GM23338 (cell line): Measurements from ENCODE around the gene NCK2. TPM values are rescaled to one million over a fixed set of nuclear protein-coding genes. Genes with fewer than 3 reads are reported as not detected.
A peak's percentile ranks its signal among the peaks of the same experiment; 100 is the strongest.

ENCODE experiments used
- ATAC-seq: fragments of 200-7000 bp; cut with Tn5 transposase; 3 replicates; pipeline ENCODE4 v1.9.1; 2020
- DNase-seq: peaks from one replicate; pipeline ENCODE4 v3.0.0-alpha.2; 2015; ENCODE audit warnings: low spot score
- H2AFZ ChIP-seq: fragments of 200-600 bp; sonication (generic); 2 replicates; pipeline ENCODE4 v1.8.0; 2016; ENCODE audit warnings: antibody characterized with exemption, mild to moderate bottlenecking, moderate library complexity
- H3F3A ChIP-seq: fragments of 200-600 bp; sonication (generic); replicated peaks from 2 replicates; pipeline ENCODE4 v1.8.0; 2017; ENCODE audit warnings: antibody characterized with exemption, mixed run types, low read depth
- H3K27ac ChIP-seq: fragments of 200-600 bp; sonication (generic); 2 replicates; pipeline ENCODE4 v1.6.1; 2016; ENCODE audit warnings: low read depth
- H3K27me3 ChIP-seq: fragments of 200-600 bp; sonication (generic); 2 replicates; pipeline ENCODE4 v1.8.0; 2016; ENCODE audit warnings: mild to moderate bottlenecking, mixed run types, moderate library complexity; ENCODE audit not compliant: insufficient read depth
- H3K36me3 ChIP-seq: fragments of 200-600 bp; sonication (generic); 2 replicates; pipeline ENCODE4 v1.8.0; 2016; ENCODE audit warnings: mild to moderate bottlenecking; ENCODE audit not compliant: insufficient read depth
- H3K4me1 ChIP-seq: fragments of 200-600 bp; sonication (generic); 2 replicates; pipeline ENCODE4 v1.8.0; 2016; ENCODE audit warnings: mild to moderate bottlenecking, moderate library complexity; ENCODE audit not compliant: insufficient read depth
- H3K4me2 ChIP-seq: fragments of 200-600 bp; sonication (generic); 2 replicates; pipeline ENCODE4 v1.7.1; 2017; ENCODE audit warnings: mixed run types
- H3K4me3 ChIP-seq: fragments of 200-600 bp; sonication (generic); 2 replicates; pipeline ENCODE4 v1.6.1; 2016; ENCODE audit warnings: mixed run types
- H3K79me2 ChIP-seq: fragments of 200-600 bp; sonication (generic); replicated peaks from 2 replicates; pipeline ENCODE4 v1.8.0; 2017; ENCODE audit warnings: mild to moderate bottlenecking; ENCODE audit not compliant: insufficient read depth
- H3K9me2 ChIP-seq: fragments of 200-600 bp; sonication (generic); 2 replicates; pipeline ENCODE4 v1.8.0; 2017; ENCODE audit not compliant: insufficient read depth
- H4K20me1 ChIP-seq: fragments of 200-600 bp; sonication (generic); replicated peaks from 2 replicates; pipeline ENCODE4 v1.8.0; 2017; ENCODE audit warnings: mild to moderate bottlenecking; ENCODE audit not compliant: insufficient read depth
- H3K27ac Mint-ChIP-seq: 2 replicates; pipeline ENCODE4 v1.8.0; 2020; ENCODE audit warnings: inconsistent platforms, mild to moderate bottlenecking, moderate library complexity, mixed read lengths
- H3K27me3 Mint-ChIP-seq: 3 replicates; pipeline ENCODE4 v1.8.0; 2022; ENCODE audit warnings: low read depth, mild to moderate bottlenecking, moderate library complexity, mixed read lengths, inconsistent platforms; ENCODE audit not compliant: insufficient read depth, poor library complexity
- H3K36me3 Mint-ChIP-seq: 3 replicates; pipeline ENCODE4 v1.8.0; 2021; ENCODE audit warnings: low read depth, mild to moderate bottlenecking, inconsistent platforms, moderate library complexity, mixed read lengths
- H3K4me1 Mint-ChIP-seq: 3 replicates; pipeline ENCODE4 v1.8.0; 2020; ENCODE audit warnings: mild to moderate bottlenecking, inconsistent platforms, mixed read lengths
- H3K4me3 Mint-ChIP-seq: 3 replicates; pipeline ENCODE4 v1.8.0; 2021; ENCODE audit warnings: moderate library complexity, mild to moderate bottlenecking, inconsistent platforms, mixed read lengths
- H3K9me3 Mint-ChIP-seq: 3 replicates; pipeline ENCODE4 v1.8.0; 2020; ENCODE audit warnings: moderate library complexity, mild to moderate bottlenecking, inconsistent platforms, mixed read lengths
- CREB1 ChIP-seq: fragments of 250-450 bp; sonication (Bioruptor Pico); IDR thresholded peaks from 2 replicates; pipeline ENCODE4 v1.5.0; 2020; ENCODE audit warnings: low read depth, mild to moderate bottlenecking, moderate library complexity
- EZH2phosphoT487 ChIP-seq: fragments of 200-600 bp; sonication (generic); IDR thresholded peaks from one replicate; pipeline ENCODE4 v1.8.1; 2018; ENCODE audit warnings: antibody characterized with exemption; ENCODE audit not compliant: unreplicated experiment
- POLR2AphosphoS5 ChIP-seq: IDR thresholded peaks from 2 replicates; pipeline ENCODE4 v1.6.1; 2016; ENCODE audit warnings: antibody characterized with exemption, low read depth
- STAT1 ChIP-seq: IDR thresholded peaks from one replicate; pipeline ENCODE4 v1.6.1; 2016; ENCODE audit warnings: antibody characterized with exemption; ENCODE audit not compliant: unreplicated experiment
- ZNF114 ChIP-seq: fragments of 250-450 bp; sonication (Bioruptor Pico); IDR thresholded peaks from 2 replicates; pipeline ENCODE4 v1.5.0; 2020; ENCODE audit warnings: mild to moderate bottlenecking, moderate library complexity
- ZNF331 ChIP-seq: fragments of 250-450 bp; sonication (Bioruptor Pico); IDR thresholded peaks from 2 replicates; pipeline ENCODE4 v1.5.0; 2020; ENCODE audit warnings: low read depth, mild to moderate bottlenecking, moderate library complexity
- polyA plus RNA-seq: library from polyadenylated mRNA; unstranded; fragments of >200 nt; fragmentation: Nextera tagmentation; extraction: Ambion mirVana; gene quantifications from 2 replicates; pipeline ENCODE4 v1.2.1, GENCODE V29; 2016
- total RNA-seq: library from RNA; depleted of rRNA; stranded (reverse); fragments of >200 nt; shearing (Covaris generic); gene quantifications from 2 replicates; pipeline ENCODE4 v1.2.3, GENCODE V29; 2014
- TF ChIP-seq, protein P1 (sequence below), 2 experiments: fragments of 200-600 bp in 1 of 2; sonication (generic) in 1 of 2; conservative IDR thresholded peaks; 2 replicates each; pipeline versions ENCODE4 v1.5.1 to v1.6.1; 2016 to 2017; ENCODE audit warnings: antibody characterized with exemption in 2 of 2, low read depth in 2 of 2, mild to moderate bottlenecking in 2 of 2, moderate library complexity in 1 of 2
- TF ChIP-seq, protein P2 (sequence below): IDR thresholded peaks from 2 replicates; pipeline ENCODE4 v1.6.1; 2016; ENCODE audit warnings: antibody characterized with exemption
- TF ChIP-seq, protein P3 (sequence below): IDR thresholded peaks from one replicate; pipeline ENCODE4 v1.6.1; 2018; ENCODE audit warnings: antibody characterized with exemption; ENCODE audit not compliant: unreplicated experiment

Gene NCK2
- total and polyA plus RNA-seq, 2 experiments from 2014 or later = 26.9 to 59.9 TPM

DNA sequence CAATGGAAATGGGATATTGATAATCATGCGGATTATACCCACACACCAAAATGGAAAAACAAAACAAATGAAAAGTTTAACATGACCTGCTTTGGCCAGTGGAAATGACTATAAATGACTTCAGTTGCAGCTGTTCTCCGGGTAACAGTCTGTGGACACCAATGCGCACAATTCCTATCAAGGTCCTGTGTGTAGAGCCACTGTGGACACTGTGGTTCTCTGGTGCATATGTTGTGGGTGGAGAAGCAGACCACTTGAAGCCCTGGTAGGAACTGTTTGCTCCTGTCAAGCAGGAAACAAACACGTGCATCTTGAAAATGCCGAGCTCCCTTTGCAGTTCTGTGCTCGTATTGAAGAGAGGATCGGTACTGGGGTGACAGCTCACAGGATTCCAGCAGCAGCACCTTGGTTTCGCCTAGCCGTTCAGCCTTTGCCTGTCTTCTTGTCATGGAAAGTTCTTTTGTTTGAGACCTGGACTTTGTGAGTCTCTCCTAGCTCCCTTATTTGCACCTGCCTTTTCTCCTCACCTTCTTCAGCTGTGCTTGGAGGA lies 32.9 kb downstream of the NCK2 start (continued):
- TF ChIP-seq ZNF331 (CRISPR knock-in tag) = no peak
- no peak for TF ChIP-seq STAT1
- no peak for TF ChIP-seq POLR2AphosphoS5
- no peak for TF ChIP-seq CREB1 (CRISPR knock-in tag)
- no peak for TF ChIP-seq ZNF114
- TF ChIP-seq EZH2phosphoT487 = no peak
- TF ChIP-seq, protein P1, sequence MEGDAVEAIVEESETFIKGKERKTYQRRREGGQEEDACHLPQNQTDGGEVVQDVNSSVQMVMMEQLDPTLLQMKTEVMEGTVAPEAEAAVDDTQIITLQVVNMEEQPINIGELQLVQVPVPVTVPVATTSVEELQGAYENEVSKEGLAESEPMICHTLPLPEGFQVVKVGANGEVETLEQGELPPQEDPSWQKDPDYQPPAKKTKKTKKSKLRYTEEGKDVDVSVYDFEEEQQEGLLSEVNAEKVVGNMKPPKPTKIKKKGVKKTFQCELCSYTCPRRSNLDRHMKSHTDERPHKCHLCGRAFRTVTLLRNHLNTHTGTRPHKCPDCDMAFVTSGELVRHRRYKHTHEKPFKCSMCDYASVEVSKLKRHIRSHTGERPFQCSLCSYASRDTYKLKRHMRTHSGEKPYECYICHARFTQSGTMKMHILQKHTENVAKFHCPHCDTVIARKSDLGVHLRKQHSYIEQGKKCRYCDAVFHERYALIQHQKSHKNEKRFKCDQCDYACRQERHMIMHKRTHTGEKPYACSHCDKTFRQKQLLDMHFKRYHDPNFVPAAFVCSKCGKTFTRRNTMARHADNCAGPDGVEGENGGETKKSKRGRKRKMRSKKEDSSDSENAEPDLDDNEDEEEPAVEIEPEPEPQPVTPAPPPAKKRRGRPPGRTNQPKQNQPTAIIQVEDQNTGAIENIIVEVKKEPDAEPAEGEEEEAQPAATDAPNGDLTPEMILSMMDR (conservative IDR thresholded peaks at IDR 0.05; ENCODE audit: low read depth in 2 of 2) = no peak

DNA sequence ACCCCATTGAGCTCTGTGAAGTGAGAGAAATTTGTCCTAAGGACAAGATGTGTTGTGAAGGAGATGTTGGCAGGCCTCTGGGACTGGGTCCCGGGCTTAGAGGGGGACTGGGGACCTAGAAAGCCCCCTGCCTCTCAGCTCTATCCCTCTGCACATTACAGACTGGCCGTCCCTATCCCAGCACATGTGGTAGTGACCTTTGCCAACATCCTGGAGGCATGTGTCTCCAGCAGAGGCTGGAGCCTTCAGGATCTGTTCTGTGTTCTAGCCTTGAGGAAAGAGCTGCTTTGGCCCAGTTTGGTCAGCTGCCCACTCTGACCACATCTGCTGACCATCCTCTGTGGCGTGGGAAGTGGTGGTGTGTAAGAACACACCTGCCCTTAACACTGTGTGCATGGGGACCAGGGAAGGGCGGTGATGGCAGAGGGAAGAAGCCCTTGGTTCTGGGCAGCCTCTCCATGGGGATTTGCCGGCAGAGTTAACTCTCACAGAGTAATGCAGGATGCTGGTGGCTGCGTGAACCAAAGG lies 33.4 kb downstream of the NCK2 start:
- no peak overlapping the region; the same call in 1 of the 2 replicates for H3K27ac ChIP-seq
- peaks cover 95% of the 10 kb centered on the region for H3K79me2 ChIP-seq
- Mint-ChIP-seq H3K9me3 (no peaks in the 10 kb centered on the region; the same call in 2 of the 3 replicates), H3K27ac (peak overlapping the region; percentile 67; the same call in 1 of the 2 replicates), H3K36me3 (no peaks in the 10 kb centered on the region; the same call in 2 of the 3 replicates), H3K4me3 (no peak overlapping the region), H3K4me1 (peaks cover 79% of the 10 kb centered on the region), H3K27me3 (peaks cover 8% of the 10 kb centered on the region)
- no peak overlapping the region for H3K4me2 ChIP-seq
- H3K4me1 ChIP-seq = peaks cover 19% of the 10 kb centered on the region
- H3F3A ChIP-seq = no peaks in the 10 kb centered on the region
- H2AFZ ChIP-seq = no peak overlapping the region
- H3K36me3 ChIP-seq = no peaks in the 10 kb centered on the region
- DNase-seq (no peak), ATAC-seq (no peak)
- peaks cover 54% of the 10 kb centered on the region for H4K20me1 ChIP-seq
- H3K27me3 ChIP-seq = no peaks in the 10 kb centered on the region
- H3K4me3 ChIP-seq = no peak overlapping the region
- H3K9me2 ChIP-seq = no peaks in the 10 kb centered on the region
- TF ChIP-seq, protein P1 (conservative IDR thresholded peaks at IDR 0.05; ENCODE audit: low read depth in 2 of 2) = no peak
- TF ChIP-seq, protein P2, sequence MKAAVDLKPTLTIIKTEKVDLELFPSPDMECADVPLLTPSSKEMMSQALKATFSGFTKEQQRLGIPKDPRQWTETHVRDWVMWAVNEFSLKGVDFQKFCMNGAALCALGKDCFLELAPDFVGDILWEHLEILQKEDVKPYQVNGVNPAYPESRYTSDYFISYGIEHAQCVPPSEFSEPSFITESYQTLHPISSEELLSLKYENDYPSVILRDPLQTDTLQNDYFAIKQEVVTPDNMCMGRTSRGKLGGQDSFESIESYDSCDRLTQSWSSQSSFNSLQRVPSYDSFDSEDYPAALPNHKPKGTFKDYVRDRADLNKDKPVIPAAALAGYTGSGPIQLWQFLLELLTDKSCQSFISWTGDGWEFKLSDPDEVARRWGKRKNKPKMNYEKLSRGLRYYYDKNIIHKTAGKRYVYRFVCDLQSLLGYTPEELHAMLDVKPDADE = no peak
- TF ChIP-seq, protein P3, sequence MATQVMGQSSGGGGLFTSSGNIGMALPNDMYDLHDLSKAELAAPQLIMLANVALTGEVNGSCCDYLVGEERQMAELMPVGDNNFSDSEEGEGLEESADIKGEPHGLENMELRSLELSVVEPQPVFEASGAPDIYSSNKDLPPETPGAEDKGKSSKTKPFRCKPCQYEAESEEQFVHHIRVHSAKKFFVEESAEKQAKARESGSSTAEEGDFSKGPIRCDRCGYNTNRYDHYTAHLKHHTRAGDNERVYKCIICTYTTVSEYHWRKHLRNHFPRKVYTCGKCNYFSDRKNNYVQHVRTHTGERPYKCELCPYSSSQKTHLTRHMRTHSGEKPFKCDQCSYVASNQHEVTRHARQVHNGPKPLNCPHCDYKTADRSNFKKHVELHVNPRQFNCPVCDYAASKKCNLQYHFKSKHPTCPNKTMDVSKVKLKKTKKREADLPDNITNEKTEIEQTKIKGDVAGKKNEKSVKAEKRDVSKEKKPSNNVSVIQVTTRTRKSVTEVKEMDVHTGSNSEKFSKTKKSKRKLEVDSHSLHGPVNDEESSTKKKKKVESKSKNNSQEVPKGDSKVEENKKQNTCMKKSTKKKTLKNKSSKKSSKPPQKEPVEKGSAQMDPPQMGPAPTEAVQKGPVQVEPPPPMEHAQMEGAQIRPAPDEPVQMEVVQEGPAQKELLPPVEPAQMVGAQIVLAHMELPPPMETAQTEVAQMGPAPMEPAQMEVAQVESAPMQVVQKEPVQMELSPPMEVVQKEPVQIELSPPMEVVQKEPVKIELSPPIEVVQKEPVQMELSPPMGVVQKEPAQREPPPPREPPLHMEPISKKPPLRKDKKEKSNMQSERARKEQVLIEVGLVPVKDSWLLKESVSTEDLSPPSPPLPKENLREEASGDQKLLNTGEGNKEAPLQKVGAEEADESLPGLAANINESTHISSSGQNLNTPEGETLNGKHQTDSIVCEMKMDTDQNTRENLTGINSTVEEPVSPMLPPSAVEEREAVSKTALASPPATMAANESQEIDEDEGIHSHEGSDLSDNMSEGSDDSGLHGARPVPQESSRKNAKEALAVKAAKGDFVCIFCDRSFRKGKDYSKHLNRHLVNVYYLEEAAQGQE = no peak
- no peak for TF ChIP-seq POLR2AphosphoS5
